Measurements from ENCODE around the gene USP15.

GRCh38 chr12:62291864-62292760, 31.9 kb downstream of the USP15 start:
- TF ChIP-seq, protein P1, sequence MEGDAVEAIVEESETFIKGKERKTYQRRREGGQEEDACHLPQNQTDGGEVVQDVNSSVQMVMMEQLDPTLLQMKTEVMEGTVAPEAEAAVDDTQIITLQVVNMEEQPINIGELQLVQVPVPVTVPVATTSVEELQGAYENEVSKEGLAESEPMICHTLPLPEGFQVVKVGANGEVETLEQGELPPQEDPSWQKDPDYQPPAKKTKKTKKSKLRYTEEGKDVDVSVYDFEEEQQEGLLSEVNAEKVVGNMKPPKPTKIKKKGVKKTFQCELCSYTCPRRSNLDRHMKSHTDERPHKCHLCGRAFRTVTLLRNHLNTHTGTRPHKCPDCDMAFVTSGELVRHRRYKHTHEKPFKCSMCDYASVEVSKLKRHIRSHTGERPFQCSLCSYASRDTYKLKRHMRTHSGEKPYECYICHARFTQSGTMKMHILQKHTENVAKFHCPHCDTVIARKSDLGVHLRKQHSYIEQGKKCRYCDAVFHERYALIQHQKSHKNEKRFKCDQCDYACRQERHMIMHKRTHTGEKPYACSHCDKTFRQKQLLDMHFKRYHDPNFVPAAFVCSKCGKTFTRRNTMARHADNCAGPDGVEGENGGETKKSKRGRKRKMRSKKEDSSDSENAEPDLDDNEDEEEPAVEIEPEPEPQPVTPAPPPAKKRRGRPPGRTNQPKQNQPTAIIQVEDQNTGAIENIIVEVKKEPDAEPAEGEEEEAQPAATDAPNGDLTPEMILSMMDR (IDR thresholded peaks at IDR 0.05; ENCODE audit: low read depth, low read length, poor library complexity, severe bottlenecking), result no peak
- TF ChIP-seq EZH2phosphoT487 (IDR thresholded peaks at IDR 0.05; ENCODE audit: borderline replicate concordance, low read length), result no peak
